Glutamatergic neuron (in vitro differentiated cells): ENCODE results near the gene GNAQ. TPM values are rescaled to one million over a fixed set of nuclear protein-coding genes. Genes with fewer than 3 reads are reported as not detected.
A peak's percentile ranks its signal among the peaks of the same experiment; 100 is the strongest.

ENCODE experiments used
- DNase-seq: peaks from one replicate; pipeline ENCODE4 v3.0.0; 2022
- H3K27ac Mint-ChIP-seq: one replicate; pipeline ENCODE4 v1.8.0; 2020; ENCODE audit warnings: mild to moderate bottlenecking, mixed read lengths, inconsistent platforms; ENCODE audit not compliant: unreplicated experiment
- H3K27me3 Mint-ChIP-seq: one replicate; pipeline ENCODE4 v1.8.0; 2020; ENCODE audit warnings: mild to moderate bottlenecking, moderate library complexity, mixed read lengths, inconsistent platforms; ENCODE audit not compliant: unreplicated experiment
- H3K36me3 Mint-ChIP-seq: one replicate; pipeline ENCODE4 v1.8.0; 2020; ENCODE audit warnings: mild to moderate bottlenecking, mixed read lengths, inconsistent platforms; ENCODE audit not compliant: unreplicated experiment
- H3K4me1 Mint-ChIP-seq: one replicate; pipeline ENCODE4 v1.8.0; 2020; ENCODE audit warnings: mild to moderate bottlenecking, low read depth, mixed read lengths, inconsistent platforms; ENCODE audit not compliant: unreplicated experiment
- H3K4me3 Mint-ChIP-seq: one replicate; pipeline ENCODE4 v1.8.0; 2020; ENCODE audit warnings: mild to moderate bottlenecking, mixed read lengths, inconsistent platforms; ENCODE audit not compliant: unreplicated experiment
- H3K9me3 Mint-ChIP-seq: one replicate; pipeline ENCODE4 v1.8.0; 2020; ENCODE audit warnings: mild to moderate bottlenecking, moderate library complexity, mixed read lengths, inconsistent platforms; ENCODE audit not compliant: unreplicated experiment
- total RNA-seq: library from RNA; stranded (reverse); fragmentation: NEBNext Ultra II Directional; extraction: Animal tissue kit (Norgen Biotek cat#: 25700); gene quantifications from one replicate; pipeline ENCODE4 v1.2.1, GENCODE V29; 2021; ENCODE audit not compliant: unreplicated experiment
- TF ChIP-seq, protein P1 (sequence below): fragments of 200-600 bp; sonication (generic); IDR thresholded peaks from one replicate; pipeline ENCODE4 v1.5.0; 2021; ENCODE audit not compliant: partially characterized antibody, unreplicated experiment

The GNAQ gene
- total RNA-seq, 1 donor from 2014 or later = 72.8 TPM

- H3K4me3 Mint-ChIP-seq = no peak overlapping the region
- H3K4me1 Mint-ChIP-seq = peaks cover 5% of the 10 kb centered on the region
- peaks cover 23% of the 10 kb centered on the region for H3K36me3 Mint-ChIP-seq
- DNase-seq = no peak
- no peak overlapping the region for H3K27ac Mint-ChIP-seq
- TF ChIP-seq, protein P1, sequence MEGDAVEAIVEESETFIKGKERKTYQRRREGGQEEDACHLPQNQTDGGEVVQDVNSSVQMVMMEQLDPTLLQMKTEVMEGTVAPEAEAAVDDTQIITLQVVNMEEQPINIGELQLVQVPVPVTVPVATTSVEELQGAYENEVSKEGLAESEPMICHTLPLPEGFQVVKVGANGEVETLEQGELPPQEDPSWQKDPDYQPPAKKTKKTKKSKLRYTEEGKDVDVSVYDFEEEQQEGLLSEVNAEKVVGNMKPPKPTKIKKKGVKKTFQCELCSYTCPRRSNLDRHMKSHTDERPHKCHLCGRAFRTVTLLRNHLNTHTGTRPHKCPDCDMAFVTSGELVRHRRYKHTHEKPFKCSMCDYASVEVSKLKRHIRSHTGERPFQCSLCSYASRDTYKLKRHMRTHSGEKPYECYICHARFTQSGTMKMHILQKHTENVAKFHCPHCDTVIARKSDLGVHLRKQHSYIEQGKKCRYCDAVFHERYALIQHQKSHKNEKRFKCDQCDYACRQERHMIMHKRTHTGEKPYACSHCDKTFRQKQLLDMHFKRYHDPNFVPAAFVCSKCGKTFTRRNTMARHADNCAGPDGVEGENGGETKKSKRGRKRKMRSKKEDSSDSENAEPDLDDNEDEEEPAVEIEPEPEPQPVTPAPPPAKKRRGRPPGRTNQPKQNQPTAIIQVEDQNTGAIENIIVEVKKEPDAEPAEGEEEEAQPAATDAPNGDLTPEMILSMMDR = no peak
- peaks cover 4% of the 10 kb centered on the region for H3K27me3 Mint-ChIP-seq
- H3K9me3 Mint-ChIP-seq = peaks cover 3% of the 10 kb centered on the region
Observed at GRCh38 chr9:77756449-77756848, 275.2 kb downstream of the GNAQ start.

DNA sequence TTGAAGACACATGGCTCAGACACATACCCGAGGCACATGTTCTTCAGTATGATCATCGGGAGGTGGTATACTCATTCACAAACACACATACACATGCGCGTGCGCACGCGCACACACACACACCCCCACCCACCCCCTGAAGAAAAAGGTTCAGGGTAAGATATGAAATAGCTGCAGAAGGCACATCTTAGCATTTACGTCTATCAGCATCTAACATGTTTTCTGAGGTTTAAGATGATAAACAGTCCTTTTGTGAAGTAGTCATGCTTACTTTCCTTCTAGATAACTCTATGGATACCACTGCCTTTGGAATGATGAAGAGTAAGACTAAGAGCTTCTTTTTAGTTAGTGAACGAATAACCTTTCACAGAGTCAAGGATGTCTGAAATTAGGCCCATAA is 278.4 kb downstream of the GNAQ start:
- no peak overlapping the region for H3K27ac Mint-ChIP-seq
- H3K4me3 Mint-ChIP-seq = no peak overlapping the region
- H3K9me3 Mint-ChIP-seq = no peaks in the 10 kb centered on the region
- H3K27me3 Mint-ChIP-seq = peaks cover 2% of the 10 kb centered on the region
- no peak for DNase-seq
- H3K36me3 Mint-ChIP-seq = peaks cover 19% of the 10 kb centered on the region
- peaks cover 15% of the 10 kb centered on the region for H3K4me1 Mint-ChIP-seq
- TF ChIP-seq, protein P1 = no peak

GRCh38 chr9:77752554-77752953 is 279.1 kb downstream of the GNAQ start:
- TF ChIP-seq, protein P1 = no peak
- Mint-ChIP-seq H3K4me1 (peaks cover 18% of the 10 kb centered on the region), H3K27ac (no peak overlapping the region), H3K27me3 (peaks cover 2% of the 10 kb centered on the region), H3K9me3 (no peaks in the 10 kb centered on the region), H3K4me3 (no peak overlapping the region), H3K36me3 (peaks cover 19% of the 10 kb centered on the region)
- no peak for DNase-seq

DNA sequence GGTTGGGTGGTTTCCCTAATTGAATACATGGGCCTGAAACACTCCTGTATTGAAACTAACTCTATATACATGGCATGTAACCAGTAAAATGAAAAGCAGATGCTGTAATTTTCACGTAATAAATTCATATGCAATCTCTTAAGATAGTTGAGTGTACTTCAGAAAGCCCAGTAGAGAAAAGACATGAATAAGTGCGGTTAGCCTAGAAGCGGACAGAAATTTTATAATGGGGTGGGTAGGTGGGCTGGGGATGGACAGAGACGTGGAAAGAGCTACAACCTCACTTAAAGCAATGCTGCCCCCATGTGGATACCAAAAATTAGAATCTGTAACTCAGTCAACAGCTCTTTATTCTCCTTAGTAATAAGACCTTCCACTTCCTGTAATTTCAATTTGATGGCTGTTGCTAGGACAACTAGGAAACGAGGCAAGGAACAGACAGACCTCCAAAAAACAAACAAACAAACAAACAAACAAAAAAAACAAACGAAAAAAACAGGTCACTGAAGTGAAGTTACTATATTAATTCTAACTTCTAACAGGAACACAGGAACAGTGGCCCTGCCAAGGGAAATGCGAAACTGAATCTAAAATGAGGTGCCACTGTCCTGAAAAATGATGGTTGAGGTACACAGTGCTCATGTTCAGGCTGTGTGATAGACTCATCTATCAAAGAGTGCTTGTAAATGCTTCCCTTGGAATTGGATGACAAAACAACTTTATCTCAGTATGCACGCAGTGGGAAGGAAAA is 280.1 kb downstream of the GNAQ start:
- H3K27me3 Mint-ChIP-seq = peaks cover 2% of the 10 kb centered on the region
- peaks cover 20% of the 10 kb centered on the region for H3K4me1 Mint-ChIP-seq
- no peak for DNase-seq
- H3K9me3 Mint-ChIP-seq = no peaks in the 10 kb centered on the region
- TF ChIP-seq, protein P1 = peak; percentile 55
- peaks cover 11% of the 10 kb centered on the region for H3K36me3 Mint-ChIP-seq
- H3K27ac Mint-ChIP-seq = no peak overlapping the region
- H3K4me3 Mint-ChIP-seq = no peak overlapping the region

DNA sequence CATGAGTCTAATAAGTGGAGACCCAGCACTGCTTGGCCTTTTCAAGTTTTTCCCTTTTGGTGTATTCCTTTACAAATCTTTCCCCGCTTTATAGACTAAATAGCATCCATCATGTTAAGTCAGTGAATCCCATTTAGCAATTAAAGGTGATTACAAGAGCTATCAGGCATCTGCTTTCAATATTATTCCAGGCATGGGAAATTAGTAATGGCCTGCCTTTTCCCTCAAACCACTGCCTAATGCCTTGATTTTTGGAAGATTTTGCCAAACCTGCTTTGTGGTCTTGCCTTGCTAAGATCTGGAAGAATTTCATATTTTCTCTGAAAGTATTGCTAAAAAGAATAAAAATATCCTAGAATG is 280.6 kb downstream of the GNAQ start:
- no peaks in the 10 kb centered on the region for H3K9me3 Mint-ChIP-seq
- TF ChIP-seq, protein P1 = no peak
- no peak overlapping the region for H3K27ac Mint-ChIP-seq
- no peak for DNase-seq
- no peak overlapping the region for H3K4me3 Mint-ChIP-seq
- H3K4me1 Mint-ChIP-seq = peaks cover 25% of the 10 kb centered on the region
- peaks cover 5% of the 10 kb centered on the region for H3K36me3 Mint-ChIP-seq
- H3K27me3 Mint-ChIP-seq = peaks cover 2% of the 10 kb centered on the region
